GM18868 (cell line): Measurements from ENCODE around the gene NOXA1.

Experiments
- ATAC-seq: cut with Tn5 transposase; IDR thresholded peaks from one replicate; pipeline ENCODE4 v1.9.1; 2021; ENCODE audit warnings: mild to moderate bottlenecking, moderate library complexity; ENCODE audit not compliant: unreplicated experiment

NOXA1 gene

GRCh38 chr9:137387114-137387890, 35.9 kb upstream of the NOXA1 start:
- ATAC-seq, result no peak

- no peak for ATAC-seq
Measured at GRCh38 chr9:137387891-137388560, 35.2 kb upstream of the NOXA1 start.

GRCh38 chr9:137388589-137389427, 34.4 kb upstream of the NOXA1 start:
- no peak for ATAC-seq

GRCh38 chr9:137389428-137389746, 33.8 kb upstream of the NOXA1 start:
- no peak for ATAC-seq

GRCh38 chr9:137390553-137391410, 32.4 kb upstream of the NOXA1 start:
- ATAC-seq, result no peak

GRCh38 chr9:137391411-137391754, 31.8 kb upstream of the NOXA1 start:
- no peak for ATAC-seq

GRCh38 chr9:137392232-137393007, 30.8 kb upstream of the NOXA1 start:
- ATAC-seq, result no peak

- ATAC-seq, result no peak
Measured at GRCh38 chr9:137393176-137394150, 29.7 kb upstream of the NOXA1 start.

- no peak for ATAC-seq
Measured at GRCh38 chr9:137394866-137395665, 28.1 kb upstream of the NOXA1 start.

GRCh38 chr9:137395666-137396010, 27.6 kb upstream of the NOXA1 start:
- ATAC-seq, result no peak

GRCh38 chr9:137396227-137396626, 27.0 kb upstream of the NOXA1 start:
- ATAC-seq, result no peak

GRCh38 chr9:137396634-137397367, 26.4 kb upstream of the NOXA1 start:
- ATAC-seq, result no peak

GRCh38 chr9:137397675-137398423, 25.3 kb upstream of the NOXA1 start:
- ATAC-seq, result no peak

GRCh38 chr9:137398561-137399468, 24.4 kb upstream of the NOXA1 start:
- ATAC-seq, result no peak

- ATAC-seq, result no peak
Measured at GRCh38 chr9:137402746-137403145, 20.4 kb upstream of the NOXA1 start.

- no peak for ATAC-seq
Measured at GRCh38 chr9:137403269-137403668, 19.9 kb upstream of the NOXA1 start.
